Sigmoid colon (tissue), 4 donors: ENCODE results near the gene PDHX.

Experiments used
- EP300 ChIP-seq, 4 donors: sonication (generic); formaldehyde crosslinking; IDR thresholded peaks; one replicate each; pipeline ENCODE4 v1.6.1; 2017; ENCODE audit warnings: antibody characterized with exemption in 4 of 4
- POLR2A ChIP-seq, 2 donors: fragments of 450-650 bp; IDR thresholded peaks; one replicate each; pipeline ENCODE4 v1.6.1; 2016; ENCODE audit warnings: antibody characterized with exemption in 2 of 2, mild to moderate bottlenecking in 2 of 2, moderate library complexity in 2 of 2
- POLR2AphosphoS5 ChIP-seq, 4 donors: sonication (generic); formaldehyde crosslinking; IDR thresholded peaks; one replicate each; pipeline ENCODE4 v1.6.1; 2017; ENCODE audit warnings: antibody characterized with exemption in 4 of 4
- TF ChIP-seq, protein P1 (sequence below), 4 experiments: fragments of 450-650 bp in 3 of 4; fragments of 200-600 bp in 1 of 4; IDR thresholded peaks; one replicate each; pipeline ENCODE4 v1.5.1; 2016 to 2019; ENCODE audit warnings: antibody characterized with exemption in 4 of 4, mild to moderate bottlenecking in 3 of 4, moderate library complexity in 2 of 4

DNA sequence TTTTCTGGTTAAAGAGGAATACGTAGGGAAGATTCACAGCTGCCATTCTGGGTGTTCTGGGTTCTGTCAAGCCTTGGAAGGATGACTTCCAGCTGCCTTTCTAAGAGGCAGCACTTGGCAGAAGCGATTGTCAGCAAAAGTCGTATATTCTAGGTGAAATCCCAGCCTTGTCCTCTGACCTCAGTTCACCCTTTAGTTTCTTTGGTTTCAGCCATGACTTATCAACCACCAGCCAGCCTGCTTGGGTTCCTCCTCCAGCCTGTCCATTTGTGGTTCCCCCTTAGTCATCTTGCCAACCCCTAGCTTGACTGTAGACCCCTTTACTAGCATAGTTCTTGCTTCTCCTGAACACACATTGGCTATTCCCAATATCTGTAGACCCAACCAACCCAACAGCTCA lies 120.2 kb downstream of the PDHX start:
- TF ChIP-seq, protein P1, sequence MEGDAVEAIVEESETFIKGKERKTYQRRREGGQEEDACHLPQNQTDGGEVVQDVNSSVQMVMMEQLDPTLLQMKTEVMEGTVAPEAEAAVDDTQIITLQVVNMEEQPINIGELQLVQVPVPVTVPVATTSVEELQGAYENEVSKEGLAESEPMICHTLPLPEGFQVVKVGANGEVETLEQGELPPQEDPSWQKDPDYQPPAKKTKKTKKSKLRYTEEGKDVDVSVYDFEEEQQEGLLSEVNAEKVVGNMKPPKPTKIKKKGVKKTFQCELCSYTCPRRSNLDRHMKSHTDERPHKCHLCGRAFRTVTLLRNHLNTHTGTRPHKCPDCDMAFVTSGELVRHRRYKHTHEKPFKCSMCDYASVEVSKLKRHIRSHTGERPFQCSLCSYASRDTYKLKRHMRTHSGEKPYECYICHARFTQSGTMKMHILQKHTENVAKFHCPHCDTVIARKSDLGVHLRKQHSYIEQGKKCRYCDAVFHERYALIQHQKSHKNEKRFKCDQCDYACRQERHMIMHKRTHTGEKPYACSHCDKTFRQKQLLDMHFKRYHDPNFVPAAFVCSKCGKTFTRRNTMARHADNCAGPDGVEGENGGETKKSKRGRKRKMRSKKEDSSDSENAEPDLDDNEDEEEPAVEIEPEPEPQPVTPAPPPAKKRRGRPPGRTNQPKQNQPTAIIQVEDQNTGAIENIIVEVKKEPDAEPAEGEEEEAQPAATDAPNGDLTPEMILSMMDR (IDR thresholded peaks at IDR 0.05): no peak
- TF ChIP-seq POLR2A (IDR thresholded peaks at IDR 0.05) (no peak), POLR2AphosphoS5 (IDR thresholded peaks at IDR 0.05) (peak in 1 of 4 donors; percentile 69), EP300 (IDR thresholded peaks at IDR 0.05) (no peak)
